Measurements from ENCODE around the gene KNSTRN.

Gene KNSTRN

GRCh38 chr15:40366457-40367370 is 15.8 kb upstream of the KNSTRN start:
- DNase-seq (ENCODE audit: low read depth): no peak

GRCh38 chr15:40367371-40367685 is 15.2 kb upstream of the KNSTRN start:
- no peak for DNase-seq (ENCODE audit: low read depth)

GRCh38 chr15:40367686-40368611 is 14.6 kb upstream of the KNSTRN start:
- no peak for DNase-seq (ENCODE audit: low read depth)

GRCh38 chr15:40368719-40369473 is 13.6 kb upstream of the KNSTRN start:
- no peak for DNase-seq (ENCODE audit: low read depth)

- no peak for DNase-seq (ENCODE audit: low read depth)
Observed at GRCh38 chr15:40369474-40369869, 13.0 kb upstream of the KNSTRN start.

- no peak for DNase-seq (ENCODE audit: low read depth)
Observed at GRCh38 chr15:40369971-40370370, 12.6 kb upstream of the KNSTRN start.

GRCh38 chr15:40372981-40373380 is 9.5 kb upstream of the KNSTRN start:
- no peak for DNase-seq (ENCODE audit: low read depth)

- no peak for DNase-seq (ENCODE audit: low read depth)
Observed at GRCh38 chr15:40377606-40378005, 4.9 kb upstream of the KNSTRN start.

- no peak for DNase-seq (ENCODE audit: low read depth)
Observed at GRCh38 chr15:40379374-40379773, 3.1 kb upstream of the KNSTRN start.

GRCh38 chr15:40379853-40380252 is 2.7 kb upstream of the KNSTRN start:
- DNase-seq (ENCODE audit: low read depth): peak; percentile 95

- DNase-seq (ENCODE audit: low read depth): no peak
Observed at GRCh38 chr15:40380636-40381035, 1.9 kb upstream of the KNSTRN start.

GRCh38 chr15:40381818-40382529 is 547 bp upstream of the KNSTRN start:
- DNase-seq (ENCODE audit: low read depth): no peak

GRCh38 chr15:40386480-40386879 is 4.0 kb downstream of the KNSTRN start:
- DNase-seq (ENCODE audit: low read depth): no peak

- no peak for DNase-seq (ENCODE audit: low read depth)
Observed at GRCh38 chr15:40388941-40389823, 6.7 kb downstream of the KNSTRN start.

GRCh38 chr15:40389824-40390595 is 7.5 kb downstream of the KNSTRN start:
- DNase-seq (ENCODE audit: low read depth): no peak

GRCh38 chr15:40392986-40393948 is 10.7 kb downstream of the KNSTRN start:
- DNase-seq (ENCODE audit: low read depth): no peak

GRCh38 chr15:40397688-40398412 is 15.3 kb downstream of the KNSTRN start:
- DNase-seq (ENCODE audit: low read depth): no peak

- no peak for DNase-seq (ENCODE audit: low read depth)
Observed at GRCh38 chr15:40398413-40398873, 15.9 kb downstream of the KNSTRN start.

All from GM04503 (cell line).